ENCODE measurements around the gene MRPL36.

- TF ChIP-seq CTCF (IDR thresholded peaks at IDR 0.05; ENCODE audit: insufficient read depth, low read length) = no peak
- no peak for TF ChIP-seq POLR2AphosphoS5 (IDR thresholded peaks at IDR 0.05; ENCODE audit: low read depth)
- no peak for TF ChIP-seq REST (IDR thresholded peaks at IDR 0.05; ENCODE audit: insufficient replicate concordance, low read depth)
- no peak for TF ChIP-seq SPI1 (IDR thresholded peaks at IDR 0.05; ENCODE audit: borderline replicate concordance, low read depth)
Observed at GRCh38 chr5:1757511-1757910, 42.1 kb downstream of the MRPL36 start.

All from HL-60 (cell line).